ENCODE results near the gene USP49.

Gene USP49

GRCh38 chr6:41763470-41763869 is 131.7 kb downstream of the USP49 start:
- H2AFZ ChIP-seq (ENCODE audit: low read depth, low read length) = no peak overlapping the region
- no peak overlapping the region for H3K4me2 ChIP-seq (ENCODE audit: insufficient read depth, low read length)
- H3K9ac ChIP-seq (ENCODE audit: low read depth, low read length) = no peak overlapping the region
- TF ChIP-seq, protein P1, sequence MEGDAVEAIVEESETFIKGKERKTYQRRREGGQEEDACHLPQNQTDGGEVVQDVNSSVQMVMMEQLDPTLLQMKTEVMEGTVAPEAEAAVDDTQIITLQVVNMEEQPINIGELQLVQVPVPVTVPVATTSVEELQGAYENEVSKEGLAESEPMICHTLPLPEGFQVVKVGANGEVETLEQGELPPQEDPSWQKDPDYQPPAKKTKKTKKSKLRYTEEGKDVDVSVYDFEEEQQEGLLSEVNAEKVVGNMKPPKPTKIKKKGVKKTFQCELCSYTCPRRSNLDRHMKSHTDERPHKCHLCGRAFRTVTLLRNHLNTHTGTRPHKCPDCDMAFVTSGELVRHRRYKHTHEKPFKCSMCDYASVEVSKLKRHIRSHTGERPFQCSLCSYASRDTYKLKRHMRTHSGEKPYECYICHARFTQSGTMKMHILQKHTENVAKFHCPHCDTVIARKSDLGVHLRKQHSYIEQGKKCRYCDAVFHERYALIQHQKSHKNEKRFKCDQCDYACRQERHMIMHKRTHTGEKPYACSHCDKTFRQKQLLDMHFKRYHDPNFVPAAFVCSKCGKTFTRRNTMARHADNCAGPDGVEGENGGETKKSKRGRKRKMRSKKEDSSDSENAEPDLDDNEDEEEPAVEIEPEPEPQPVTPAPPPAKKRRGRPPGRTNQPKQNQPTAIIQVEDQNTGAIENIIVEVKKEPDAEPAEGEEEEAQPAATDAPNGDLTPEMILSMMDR (IDR thresholded peaks at IDR 0.05; ENCODE audit: borderline replicate concordance, extremely low read depth, low read length, poor library complexity, severe bottlenecking) = no peak
- TF ChIP-seq EZH2 (IDR thresholded peaks at IDR 0.05; ENCODE audit: borderline replicate concordance, low read depth, low read length, severe bottlenecking) = no peak
- H3K4me1 ChIP-seq (ENCODE audit: insufficient read depth, low read length) = no peaks in the 10 kb centered on the region
- ATAC-seq (ENCODE audit: insufficient read depth, low read depth) (no peak), DNase-seq (no peak)
- H3K4me3 ChIP-seq (ENCODE audit: low read depth in 1 of 2, low read length in 2 of 2) = no peak overlapping the region
- no peaks in the 10 kb centered on the region for H3K36me3 ChIP-seq (ENCODE audit: insufficient read depth, low read length)
- no peaks in the 10 kb centered on the region for H4K20me1 ChIP-seq (ENCODE audit: insufficient read depth, low read length)
- no peaks in the 10 kb centered on the region for H3K79me2 ChIP-seq (ENCODE audit: insufficient read depth, low read length)
- no peaks in the 10 kb centered on the region for H3K9me3 ChIP-seq (ENCODE audit: insufficient read depth, low read length, severe bottlenecking)
- no peaks in the 10 kb centered on the region for H3K27me3 ChIP-seq (ENCODE audit: insufficient read depth, low read length, poor library complexity)
- no peak overlapping the region for H3K27ac ChIP-seq (ENCODE audit: low read length)

DNA sequence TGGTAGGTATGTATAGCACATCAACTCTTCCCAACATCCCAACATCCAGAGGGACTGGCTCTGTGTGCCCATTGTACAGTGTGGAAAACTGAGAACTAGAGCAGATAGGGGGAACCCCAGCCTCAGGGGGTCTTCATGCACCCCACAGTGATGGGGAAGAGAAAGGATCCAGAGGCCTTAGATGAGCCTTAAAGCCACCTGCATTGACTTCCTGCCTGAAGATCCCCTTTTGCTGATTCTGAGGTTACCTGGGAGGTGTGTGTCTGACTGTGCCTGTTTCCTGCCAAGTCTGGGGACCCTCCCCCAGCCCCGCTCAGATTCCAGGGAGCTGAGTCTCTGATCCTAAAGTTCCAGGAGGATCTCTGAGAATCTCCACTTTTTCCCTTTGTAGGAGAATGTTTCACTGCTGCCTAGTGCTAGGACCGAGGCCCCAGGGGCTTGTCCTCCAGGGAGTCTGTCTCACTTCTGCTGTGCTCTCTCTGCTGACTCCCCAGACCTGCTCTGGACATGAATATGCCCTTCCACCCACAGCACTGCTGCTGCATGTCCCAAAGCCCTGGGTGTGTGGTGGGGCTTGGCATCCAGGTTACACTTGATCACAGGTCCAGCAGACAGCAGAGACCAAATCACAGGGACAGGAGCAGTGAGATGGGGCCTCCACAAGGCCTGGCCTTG is 135.1 kb downstream of the USP49 start:
- peaks cover 2% of the 10 kb centered on the region for H3K27me3 ChIP-seq (ENCODE audit: insufficient read depth, low read length, poor library complexity)
- H3K79me2 ChIP-seq (ENCODE audit: insufficient read depth, low read length) = no peaks in the 10 kb centered on the region
- no peaks in the 10 kb centered on the region for H3K4me1 ChIP-seq (ENCODE audit: insufficient read depth, low read length)
- no peak overlapping the region for H3K9ac ChIP-seq (ENCODE audit: low read depth, low read length)
- no peaks in the 10 kb centered on the region for H4K20me1 ChIP-seq (ENCODE audit: insufficient read depth, low read length)
- no peak overlapping the region for H2AFZ ChIP-seq (ENCODE audit: low read depth, low read length)
- no peak for ATAC-seq (ENCODE audit: insufficient read depth, low read depth)
- no peak for DNase-seq
- no peaks in the 10 kb centered on the region for H3K36me3 ChIP-seq (ENCODE audit: insufficient read depth, low read length)
- TF ChIP-seq, protein P1 (IDR thresholded peaks at IDR 0.05; ENCODE audit: borderline replicate concordance, extremely low read depth, low read length, poor library complexity, severe bottlenecking) = no peak
- no peak overlapping the region for H3K4me2 ChIP-seq (ENCODE audit: insufficient read depth, low read length)
- H3K4me3 ChIP-seq (ENCODE audit: low read depth in 1 of 2, low read length in 2 of 2) = no peak overlapping the region
- H3K9me3 ChIP-seq (ENCODE audit: insufficient read depth, low read length, severe bottlenecking) = no peaks in the 10 kb centered on the region
- no peak overlapping the region for H3K27ac ChIP-seq (ENCODE audit: low read length)

DNA sequence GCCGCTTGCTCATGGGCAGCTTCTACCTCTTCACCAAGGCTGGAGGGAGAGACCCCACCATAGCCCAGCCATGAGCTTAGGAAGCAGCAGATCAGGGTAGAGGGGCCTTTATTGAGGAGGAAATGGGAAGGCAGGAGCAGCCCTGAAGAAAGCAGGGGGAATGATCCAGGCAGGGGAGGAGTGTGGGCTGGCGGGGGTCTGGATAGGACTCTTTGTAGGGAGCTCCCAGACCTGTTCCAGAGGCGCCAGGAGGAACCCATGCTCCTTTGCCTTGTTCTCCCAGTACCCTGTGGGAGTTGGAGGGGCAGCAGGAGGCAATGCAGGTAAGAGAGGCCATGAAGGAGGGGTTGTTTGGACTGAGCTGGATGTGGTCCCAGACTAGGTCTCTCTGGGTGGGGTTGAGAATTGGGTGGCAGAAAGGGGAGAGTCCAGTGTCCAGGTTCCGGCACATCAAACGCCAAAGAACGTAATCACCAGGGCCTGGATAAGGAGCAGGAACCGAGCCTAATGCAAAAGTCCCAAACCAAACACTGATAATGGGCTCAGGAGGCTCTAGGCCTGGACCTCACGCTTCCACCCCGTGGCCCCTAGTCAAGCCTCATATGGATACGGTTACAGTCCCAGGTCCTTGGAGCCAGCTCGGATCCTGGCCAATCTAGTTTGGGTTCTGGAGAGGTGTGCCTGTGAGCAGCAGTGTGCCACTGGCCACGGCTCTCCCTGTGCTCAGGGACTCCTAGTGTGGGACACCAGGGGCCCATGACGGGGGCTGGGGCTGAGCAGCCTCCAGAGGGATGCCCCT is 135.9 kb downstream of the USP49 start:
- DNase-seq (no peak), ATAC-seq (ENCODE audit: insufficient read depth, low read depth) (no peak)
- H2AFZ ChIP-seq (ENCODE audit: low read depth, low read length) = no peak overlapping the region
- H3K4me3 ChIP-seq (ENCODE audit: low read depth in 1 of 2, low read length in 2 of 2) = no peak overlapping the region
- no peaks in the 10 kb centered on the region for H3K9me3 ChIP-seq (ENCODE audit: insufficient read depth, low read length, severe bottlenecking)
- H3K4me1 ChIP-seq (ENCODE audit: insufficient read depth, low read length) = no peaks in the 10 kb centered on the region
- no peak overlapping the region for H3K4me2 ChIP-seq (ENCODE audit: insufficient read depth, low read length)
- no peak overlapping the region for H3K27ac ChIP-seq (ENCODE audit: low read length)
- no peaks in the 10 kb centered on the region for H3K79me2 ChIP-seq (ENCODE audit: insufficient read depth, low read length)
- H3K36me3 ChIP-seq (ENCODE audit: insufficient read depth, low read length) = no peaks in the 10 kb centered on the region
- no peaks in the 10 kb centered on the region for H4K20me1 ChIP-seq (ENCODE audit: insufficient read depth, low read length)
- TF ChIP-seq, protein P1 (IDR thresholded peaks at IDR 0.05; ENCODE audit: borderline replicate concordance, extremely low read depth, low read length, poor library complexity, severe bottlenecking) = no peak
- no peak for TF ChIP-seq EZH2 (IDR thresholded peaks at IDR 0.05; ENCODE audit: borderline replicate concordance, low read depth, low read length, severe bottlenecking)
- H3K27me3 ChIP-seq (ENCODE audit: insufficient read depth, low read length, poor library complexity) = peaks cover 2% of the 10 kb centered on the region
- no peak overlapping the region for H3K9ac ChIP-seq (ENCODE audit: low read depth, low read length)

All from DND-41 (cell line).